Lower leg skin (tissue), 3 donors: ENCODE measurements around the gene FAM83G.

Experiments used
- POLR2A ChIP-seq, 2 donors: fragments of 450-650 bp; IDR thresholded peaks; one replicate each; pipeline ENCODE4 v1.6.1; 2016 to 2017; ENCODE audit warnings: antibody characterized with exemption in 2 of 2, mild to moderate bottlenecking in 1 of 2, moderate library complexity in 1 of 2
- TF ChIP-seq, protein P1 (sequence below), 3 donors: fragments of 450-650 bp; IDR thresholded peaks; one replicate each; pipeline ENCODE4 v1.5.1; 2016; ENCODE audit warnings: antibody characterized with exemption in 3 of 3, mild to moderate bottlenecking in 3 of 3, moderate library complexity in 2 of 3

DNA sequence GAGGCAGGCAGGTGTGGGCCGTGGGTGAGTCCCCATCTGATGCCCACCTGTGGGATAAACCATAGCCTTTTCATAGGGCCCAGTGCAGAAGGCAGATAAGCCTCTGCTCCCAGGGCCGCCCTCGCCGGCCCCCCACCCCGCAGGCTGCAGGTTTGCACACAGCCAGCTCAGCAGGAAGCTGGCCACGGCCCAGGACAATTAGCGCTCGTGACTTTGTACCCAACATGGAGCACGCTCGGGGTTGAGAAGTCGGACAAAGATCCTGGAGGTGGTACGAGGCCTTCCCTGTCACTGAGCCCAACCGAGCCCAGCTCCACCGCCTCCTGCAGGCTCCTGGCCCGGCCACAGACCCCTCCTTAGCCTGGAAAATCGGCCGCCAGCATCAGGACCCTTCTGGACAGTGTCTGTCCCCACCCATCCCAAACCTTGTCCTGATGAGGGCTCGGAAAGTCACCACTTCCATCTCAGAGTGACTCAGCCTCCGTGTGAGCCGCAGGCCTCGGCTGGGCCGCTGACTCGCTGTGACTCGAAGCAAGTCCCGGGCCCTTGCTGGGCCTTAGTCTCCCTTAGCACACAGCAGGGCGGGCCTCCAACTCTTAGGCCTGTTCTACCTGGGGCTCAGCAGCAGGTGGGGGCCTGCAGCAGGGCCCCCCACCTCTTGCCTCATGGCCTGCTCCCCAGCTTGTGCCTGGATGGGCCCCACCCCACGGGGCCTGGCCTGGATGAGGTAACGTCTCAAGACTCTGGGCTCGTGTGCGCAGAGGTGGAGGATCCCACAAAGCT lies 22.7 kb downstream of the FAM83G start:
- no peak for TF ChIP-seq POLR2A (IDR thresholded peaks at IDR 0.05)
- TF ChIP-seq, protein P1, sequence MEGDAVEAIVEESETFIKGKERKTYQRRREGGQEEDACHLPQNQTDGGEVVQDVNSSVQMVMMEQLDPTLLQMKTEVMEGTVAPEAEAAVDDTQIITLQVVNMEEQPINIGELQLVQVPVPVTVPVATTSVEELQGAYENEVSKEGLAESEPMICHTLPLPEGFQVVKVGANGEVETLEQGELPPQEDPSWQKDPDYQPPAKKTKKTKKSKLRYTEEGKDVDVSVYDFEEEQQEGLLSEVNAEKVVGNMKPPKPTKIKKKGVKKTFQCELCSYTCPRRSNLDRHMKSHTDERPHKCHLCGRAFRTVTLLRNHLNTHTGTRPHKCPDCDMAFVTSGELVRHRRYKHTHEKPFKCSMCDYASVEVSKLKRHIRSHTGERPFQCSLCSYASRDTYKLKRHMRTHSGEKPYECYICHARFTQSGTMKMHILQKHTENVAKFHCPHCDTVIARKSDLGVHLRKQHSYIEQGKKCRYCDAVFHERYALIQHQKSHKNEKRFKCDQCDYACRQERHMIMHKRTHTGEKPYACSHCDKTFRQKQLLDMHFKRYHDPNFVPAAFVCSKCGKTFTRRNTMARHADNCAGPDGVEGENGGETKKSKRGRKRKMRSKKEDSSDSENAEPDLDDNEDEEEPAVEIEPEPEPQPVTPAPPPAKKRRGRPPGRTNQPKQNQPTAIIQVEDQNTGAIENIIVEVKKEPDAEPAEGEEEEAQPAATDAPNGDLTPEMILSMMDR (IDR thresholded peaks at IDR 0.05), result no peak
